SU-DHL-6 (cell line): ENCODE data around the gene LRP2.

Source experiments
- H2AFZ ChIP-seq: fragments of 200-600 bp; sonication (generic); 2 replicates; pipeline ENCODE4 v1.6.1; 2014; ENCODE audit warnings: low read depth, mild to moderate bottlenecking, moderate library complexity, mixed read lengths, antibody characterized with exemption, low read length; ENCODE audit not compliant: severe bottlenecking
- H3F3A ChIP-seq: fragments of 200-600 bp; shearing (Covaris generic); 2 replicates; pipeline ENCODE4 v1.6.0; 2016; ENCODE audit warnings: antibody characterized with exemption, mild to moderate bottlenecking; ENCODE audit not compliant: insufficient read depth
- H3K27ac ChIP-seq: fragments of 200-600 bp; sonication (generic); 2 replicates; pipeline ENCODE4 v1.5.1; 2016; ENCODE audit warnings: low read depth, mild to moderate bottlenecking, low read length, moderate library complexity, mixed read lengths
- H3K27me3 ChIP-seq: fragments of 200-600 bp; sonication (generic), shearing (Covaris generic); 2 replicates; pipeline ENCODE4 v1.6.0; 2014; ENCODE audit warnings: mild to moderate bottlenecking, low read length
- H3K36me3 ChIP-seq: fragments of 200-600 bp; sonication (generic); 2 replicates; pipeline ENCODE4 v1.6.1; 2014; ENCODE audit warnings: mild to moderate bottlenecking, low read length, mixed read lengths
- H3K4me2 ChIP-seq: fragments of 300-600, 200-600 bp; shearing (Covaris generic), sonication (generic); 2 replicates; pipeline ENCODE4 v1.6.0; 2014; ENCODE audit warnings: low read length, low read depth, mild to moderate bottlenecking; ENCODE audit not compliant: poor library complexity, severe bottlenecking
- H3K4me3 ChIP-seq: fragments of 200-600 bp; sonication (generic); 2 replicates; pipeline ENCODE4 v1.5.1; 2014; ENCODE audit warnings: antibody characterized with exemption, low read length, mild to moderate bottlenecking, mixed read lengths; ENCODE audit not compliant: insufficient read depth, poor library complexity, severe bottlenecking
- H3K79me2 ChIP-seq: fragments of 200-600 bp; sonication (generic); 2 replicates; pipeline ENCODE4 v1.6.1; 2014; ENCODE audit warnings: mild to moderate bottlenecking, low read length, moderate library complexity; ENCODE audit not compliant: insufficient read depth
- H3K9ac ChIP-seq: fragments of 200-600 bp; sonication (generic); 2 replicates; pipeline ENCODE4 v1.7.0; 2014; ENCODE audit warnings: mild to moderate bottlenecking, low read length
- H3K9me2 ChIP-seq: fragments of 200-600 bp; sonication (generic); replicated peaks from 2 replicates; pipeline ENCODE4 v1.6.1; 2014; ENCODE audit warnings: low read length; ENCODE audit not compliant: insufficient read depth
- H3K9me3 ChIP-seq: fragments of 200-600 bp; sonication (generic); 2 replicates; pipeline ENCODE4 v1.6.1; 2014; ENCODE audit warnings: low read length, mixed read lengths; ENCODE audit not compliant: insufficient read depth
- H4K20me1 ChIP-seq: fragments of 200-600 bp; sonication (generic); 2 replicates; pipeline ENCODE4 v1.6.1; 2014; ENCODE audit warnings: low read depth, mild to moderate bottlenecking, antibody characterized with exemption, low read length, moderate library complexity, mixed read lengths
- CTCF ChIP-seq: fragments of 200-600 bp; sonication (generic); IDR thresholded peaks from one replicate; pipeline ENCODE4 v1.5.1; 2017; ENCODE audit warnings: antibody characterized with exemption, mild to moderate bottlenecking, low read length, moderate library complexity; ENCODE audit not compliant: insufficient read depth, poor library complexity, severe bottlenecking
- EZH2phosphoT487 ChIP-seq: fragments of 200-600 bp; sonication (generic), shearing (Covaris generic); conservative IDR thresholded peaks from 2 replicates; pipeline ENCODE4 v1.6.1; 2018; ENCODE audit warnings: mild to moderate bottlenecking, antibody characterized with exemption, low read length, moderate library complexity, mixed read lengths

LRP2 gene

GRCh38 chr2:169324581-169325260 is 37.6 kb downstream of the LRP2 start:
- no peak overlapping the region for H3K9ac ChIP-seq
- no peaks in the 10 kb centered on the region for H3K27me3 ChIP-seq
- H3K36me3 ChIP-seq, result no peaks in the 10 kb centered on the region
- no peaks in the 10 kb centered on the region for H3K9me2 ChIP-seq
- H3K4me3 ChIP-seq, result no peak overlapping the region
- H2AFZ ChIP-seq, result no peak overlapping the region
- no peaks in the 10 kb centered on the region for H3K9me3 ChIP-seq
- TF ChIP-seq EZH2phosphoT487, result no peak
- TF ChIP-seq CTCF, result no peak
- H4K20me1 ChIP-seq, result no peaks in the 10 kb centered on the region; the same call in 1 of the 2 replicates
- no peak overlapping the region for H3K27ac ChIP-seq
- no peaks in the 10 kb centered on the region for H3F3A ChIP-seq
- H3K4me2 ChIP-seq, result no peak overlapping the region
- no peaks in the 10 kb centered on the region for H3K79me2 ChIP-seq

DNA sequence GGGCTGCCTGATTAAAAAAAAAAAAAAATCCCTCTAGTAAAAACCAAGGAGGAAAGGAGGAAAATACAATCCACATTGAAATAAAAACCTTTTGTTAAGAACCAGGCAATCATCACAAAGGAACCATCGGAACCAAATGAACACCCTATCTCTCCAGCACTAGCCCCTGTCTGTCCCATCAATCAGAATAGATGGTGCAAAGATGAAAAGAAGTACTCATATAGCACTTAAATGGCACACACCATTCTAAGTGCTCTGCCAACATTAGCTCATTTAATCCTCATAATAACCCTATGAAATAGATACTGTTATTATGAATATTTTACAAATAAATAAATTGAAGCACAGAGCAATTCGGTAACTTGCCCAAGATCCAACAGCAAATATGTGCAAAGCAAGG is 38.5 kb downstream of the LRP2 start:
- no peaks in the 10 kb centered on the region; the same call in 1 of the 2 replicates for H4K20me1 ChIP-seq
- H2AFZ ChIP-seq, result no peak overlapping the region
- H3K9ac ChIP-seq, result no peak overlapping the region
- H3K79me2 ChIP-seq, result no peaks in the 10 kb centered on the region
- TF ChIP-seq CTCF (no peak), EZH2phosphoT487 (no peak)
- H3K4me2 ChIP-seq, result no peak overlapping the region
- H3F3A ChIP-seq, result no peaks in the 10 kb centered on the region
- H3K9me3 ChIP-seq, result no peaks in the 10 kb centered on the region
- H3K36me3 ChIP-seq, result no peaks in the 10 kb centered on the region
- no peaks in the 10 kb centered on the region for H3K27me3 ChIP-seq
- no peak overlapping the region for H3K27ac ChIP-seq
- H3K4me3 ChIP-seq, result no peak overlapping the region
- H3K9me2 ChIP-seq, result no peaks in the 10 kb centered on the region

DNA sequence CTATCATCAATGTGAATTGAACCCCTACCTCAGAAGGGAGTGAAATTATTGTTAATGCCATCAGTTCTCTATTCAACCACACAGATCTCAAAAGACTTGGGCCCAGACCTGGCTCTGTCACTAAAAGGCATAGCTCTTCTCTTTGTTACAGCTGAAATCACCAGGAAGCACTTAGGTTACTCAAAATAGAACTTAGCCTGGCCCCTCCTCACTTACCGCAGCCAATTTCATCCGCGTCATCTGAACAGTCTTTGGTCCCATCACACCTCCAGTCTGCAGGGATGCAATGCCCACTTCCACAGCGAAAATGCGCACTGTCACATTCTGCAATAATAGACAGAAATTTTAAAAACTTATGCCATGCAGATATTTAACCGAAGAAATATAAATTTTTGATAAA is 41.8 kb downstream of the LRP2 start:
- no peak overlapping the region for H3K27ac ChIP-seq
- no peaks in the 10 kb centered on the region for H3K27me3 ChIP-seq
- H2AFZ ChIP-seq, result no peak overlapping the region
- H3K4me2 ChIP-seq, result no peak overlapping the region
- H4K20me1 ChIP-seq, result no peaks in the 10 kb centered on the region; the same call in 1 of the 2 replicates
- TF ChIP-seq EZH2phosphoT487 (no peak), CTCF (no peak)
- no peaks in the 10 kb centered on the region for H3K36me3 ChIP-seq
- no peaks in the 10 kb centered on the region for H3K79me2 ChIP-seq
- H3F3A ChIP-seq, result no peaks in the 10 kb centered on the region
- H3K9me3 ChIP-seq, result no peaks in the 10 kb centered on the region
- no peaks in the 10 kb centered on the region for H3K9me2 ChIP-seq
- H3K4me3 ChIP-seq, result no peak overlapping the region
- H3K9ac ChIP-seq, result no peak overlapping the region
